Body of pancreas (tissue), 4 donors: ENCODE data around the gene LRIT1. TPM values are rescaled to one million over a fixed set of nuclear protein-coding genes. Genes with fewer than 3 reads are reported as not detected.

Experiments used
- ATAC-seq: fragments of 150-250 bp; one replicate; pipeline ENCODE4 v1.9.1; 2016
- DNase-seq, 4 donors: peaks; one replicate each; pipeline ENCODE4 v3.0.0-alpha.2; 2019
- H3K27ac ChIP-seq, 4 donors: fragments of 200-600 bp; sonication (generic); 1 replicate in 3 of 4; 2 replicates in 1 of 4; pipeline versions ENCODE4 v1.5.1 to v1.6.1; 2016 to 2019; ENCODE audit warnings: mild to moderate bottlenecking in 1 of 4, mixed read lengths in 1 of 4, moderate library complexity in 1 of 4
- H3K27me3 ChIP-seq, 2 donors: fragments of 200-600 bp; sonication (generic); one replicate each; pipeline ENCODE4 v1.6.0; 2016; ENCODE audit warnings: mild to moderate bottlenecking in 1 of 2
- H3K36me3 ChIP-seq, 2 donors: fragments of 200-600 bp; sonication (generic); replicated peaks in 1 of 2; 2 replicates each; pipeline ENCODE4 v1.5.1; 2016; ENCODE audit warnings: low read depth in 2 of 2; ENCODE audit not compliant: insufficient read depth in 1 of 2
- H3K4me1 ChIP-seq: fragments of 200-600 bp; sonication (generic); one replicate; pipeline ENCODE4 v1.6.0; 2016
- H3K4me3 ChIP-seq, 2 donors: fragments of 200-600 bp; sonication (generic); 1 replicate in 1 of 2; 2 replicates in 1 of 2; pipeline ENCODE4 v1.5.1; 2016 to 2019
- H3K9me3 ChIP-seq, 3 donors: fragments of 200-600 bp; sonication (generic); 1 replicate in 2 of 3; 2 replicates in 1 of 3; pipeline ENCODE4 v1.5.1; 2016
- POLR2A ChIP-seq, 3 donors: fragments of 450-650 bp; IDR thresholded peaks; one replicate each; pipeline ENCODE4 v1.6.1; 2016; ENCODE audit warnings: antibody characterized with exemption in 3 of 3, mild to moderate bottlenecking in 2 of 3
- WGBS, 2 donors: methylation state at CpG; one replicate each; pipeline ENCODE4 v1.1.5; 2017; 5-methylcytosine and 5-hydroxymethylcytosine counted together
- intact Hi-C: fragments of 100-400 bp; cut with DNase I; formaldehyde crosslinking; loops from one replicate; pipeline ENCODE4 v1.15.1; 2023
- total RNA-seq, 2 donors: library from RNA; depleted of rRNA; stranded (reverse); fragments of >200 nt; gene quantifications; one replicate each; pipeline ENCODE4 v1.1.0, GENCODE V29; 2016
- TF ChIP-seq, protein P1 (sequence below), 7 experiments: fragments of 450-650 bp in 4 of 7; fragments of 200-600 bp in 3 of 7; sonication (generic) in 3 of 7; IDR thresholded peaks; one replicate each; pipeline ENCODE4 v1.5.1; 2016 to 2019; ENCODE audit warnings: antibody characterized with exemption in 7 of 7

The LRIT1 gene, protein sequence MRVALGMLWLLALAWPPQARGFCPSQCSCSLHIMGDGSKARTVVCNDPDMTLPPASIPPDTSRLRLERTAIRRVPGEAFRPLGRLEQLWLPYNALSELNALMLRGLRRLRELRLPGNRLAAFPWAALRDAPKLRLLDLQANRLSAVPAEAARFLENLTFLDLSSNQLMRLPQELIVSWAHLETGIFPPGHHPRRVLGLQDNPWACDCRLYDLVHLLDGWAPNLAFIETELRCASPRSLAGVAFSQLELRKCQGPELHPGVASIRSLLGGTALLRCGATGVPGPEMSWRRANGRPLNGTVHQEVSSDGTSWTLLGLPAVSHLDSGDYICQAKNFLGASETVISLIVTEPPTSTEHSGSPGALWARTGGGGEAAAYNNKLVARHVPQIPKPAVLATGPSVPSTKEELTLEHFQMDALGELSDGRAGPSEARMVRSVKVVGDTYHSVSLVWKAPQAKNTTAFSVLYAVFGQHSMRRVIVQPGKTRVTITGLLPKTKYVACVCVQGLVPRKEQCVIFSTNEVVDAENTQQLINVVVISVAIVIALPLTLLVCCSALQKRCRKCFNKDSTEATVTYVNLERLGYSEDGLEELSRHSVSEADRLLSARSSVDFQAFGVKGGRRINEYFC
- total RNA-seq: not detected

DNA sequence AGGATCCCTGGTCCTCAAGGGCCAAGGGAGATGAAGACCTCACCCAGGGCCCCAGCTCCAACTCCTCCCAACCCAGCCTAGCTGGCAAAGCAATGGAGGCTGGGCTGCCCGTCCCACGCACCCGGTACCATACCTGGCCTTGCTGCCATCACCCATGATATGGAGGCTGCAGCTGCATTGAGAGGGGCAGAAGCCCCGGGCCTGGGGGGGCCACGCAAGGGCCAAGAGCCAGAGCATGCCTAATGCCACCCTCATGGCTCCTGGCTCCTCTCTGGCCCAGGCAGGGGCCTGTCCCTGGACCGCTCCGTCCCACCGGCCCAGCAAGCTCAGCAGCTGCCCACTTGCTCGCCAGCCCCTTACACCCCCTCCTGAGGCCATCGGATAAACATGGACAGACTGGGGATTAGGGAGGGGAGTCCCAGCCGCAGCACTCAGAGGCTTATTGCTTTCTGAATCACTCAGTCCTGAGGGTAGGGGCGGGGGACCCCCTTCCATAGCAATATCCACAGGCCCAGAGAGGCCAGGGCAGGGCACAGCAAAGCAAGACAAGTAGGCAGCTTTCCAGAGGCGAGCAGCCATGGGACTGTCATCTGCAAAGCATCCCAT lies at the start of gene LRIT1:
LRIT1 (minus strand) TSS at position 362 of the 606 bp plus-strand sequence; CDS start at position 255, 107 bp downstream.
- DNase-seq (no peak), ATAC-seq (no peak)
- H3K4me3 ChIP-seq: no peak within 1 kb of the TSS
- no peak within 1 kb of the TSS for H3K27ac ChIP-seq
- H3K9me3 ChIP-seq: no peaks in the 10 kb centered on the region
- TF ChIP-seq, protein P1, sequence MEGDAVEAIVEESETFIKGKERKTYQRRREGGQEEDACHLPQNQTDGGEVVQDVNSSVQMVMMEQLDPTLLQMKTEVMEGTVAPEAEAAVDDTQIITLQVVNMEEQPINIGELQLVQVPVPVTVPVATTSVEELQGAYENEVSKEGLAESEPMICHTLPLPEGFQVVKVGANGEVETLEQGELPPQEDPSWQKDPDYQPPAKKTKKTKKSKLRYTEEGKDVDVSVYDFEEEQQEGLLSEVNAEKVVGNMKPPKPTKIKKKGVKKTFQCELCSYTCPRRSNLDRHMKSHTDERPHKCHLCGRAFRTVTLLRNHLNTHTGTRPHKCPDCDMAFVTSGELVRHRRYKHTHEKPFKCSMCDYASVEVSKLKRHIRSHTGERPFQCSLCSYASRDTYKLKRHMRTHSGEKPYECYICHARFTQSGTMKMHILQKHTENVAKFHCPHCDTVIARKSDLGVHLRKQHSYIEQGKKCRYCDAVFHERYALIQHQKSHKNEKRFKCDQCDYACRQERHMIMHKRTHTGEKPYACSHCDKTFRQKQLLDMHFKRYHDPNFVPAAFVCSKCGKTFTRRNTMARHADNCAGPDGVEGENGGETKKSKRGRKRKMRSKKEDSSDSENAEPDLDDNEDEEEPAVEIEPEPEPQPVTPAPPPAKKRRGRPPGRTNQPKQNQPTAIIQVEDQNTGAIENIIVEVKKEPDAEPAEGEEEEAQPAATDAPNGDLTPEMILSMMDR (IDR thresholded peaks at IDR 0.05): no peak
- TF ChIP-seq POLR2A (IDR thresholded peaks at IDR 0.05): no peak
- intact Hi-C loops: no loop called here
- H3K36me3 ChIP-seq: no peaks in the 10 kb centered on the region
- H3K27me3 ChIP-seq: peaks cover 0 to 6% of the 10 kb centered on the region in 2 donors
- H3K4me1 ChIP-seq: no peaks in the 10 kb centered on the region
- 86 to 89% methylated on average over 7 of the region's 13 CpGs for WGBS, 2 donors

DNA sequence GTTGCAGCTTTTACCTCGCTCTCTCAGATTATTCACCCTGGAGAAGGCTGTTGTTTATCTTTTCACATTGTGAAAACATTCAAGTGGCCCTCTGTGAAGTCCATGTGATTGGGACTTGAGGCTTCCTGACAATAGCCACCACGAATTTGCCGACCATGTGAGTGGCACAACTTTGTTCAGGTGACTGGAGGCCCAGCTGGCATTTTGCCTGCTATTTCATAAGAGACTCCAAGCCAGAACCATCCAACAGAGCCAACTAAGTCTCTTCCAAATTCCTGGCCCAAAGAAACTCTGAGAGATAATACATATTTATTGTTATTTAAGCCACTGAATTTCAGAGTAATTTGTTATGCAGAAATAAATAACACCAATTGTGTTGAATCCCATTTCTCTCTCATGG lies 48.9 kb upstream of the LRIT1 start:
- Histone ChIP-seq H3K27ac (no peak overlapping the region), H3K4me3 (no peak overlapping the region), H3K4me1 (peaks cover 6% of the 10 kb centered on the region), H3K27me3 (no peaks in the 10 kb centered on the region), H3K36me3 (no peaks in the 10 kb centered on the region), H3K9me3 (no peaks in the 10 kb centered on the region)
- DNase-seq (peak; percentile 11 to 38 (median 27)), ATAC-seq (no peak)
- no peak for TF ChIP-seq POLR2A (IDR thresholded peaks at IDR 0.05)
- TF ChIP-seq, protein P1 (IDR thresholded peaks at IDR 0.05): no peak
- intact Hi-C loops: no loop called here
- 40 to 57% methylated on average over 3 of the region's 3 CpGs for WGBS, 2 donors

DNA sequence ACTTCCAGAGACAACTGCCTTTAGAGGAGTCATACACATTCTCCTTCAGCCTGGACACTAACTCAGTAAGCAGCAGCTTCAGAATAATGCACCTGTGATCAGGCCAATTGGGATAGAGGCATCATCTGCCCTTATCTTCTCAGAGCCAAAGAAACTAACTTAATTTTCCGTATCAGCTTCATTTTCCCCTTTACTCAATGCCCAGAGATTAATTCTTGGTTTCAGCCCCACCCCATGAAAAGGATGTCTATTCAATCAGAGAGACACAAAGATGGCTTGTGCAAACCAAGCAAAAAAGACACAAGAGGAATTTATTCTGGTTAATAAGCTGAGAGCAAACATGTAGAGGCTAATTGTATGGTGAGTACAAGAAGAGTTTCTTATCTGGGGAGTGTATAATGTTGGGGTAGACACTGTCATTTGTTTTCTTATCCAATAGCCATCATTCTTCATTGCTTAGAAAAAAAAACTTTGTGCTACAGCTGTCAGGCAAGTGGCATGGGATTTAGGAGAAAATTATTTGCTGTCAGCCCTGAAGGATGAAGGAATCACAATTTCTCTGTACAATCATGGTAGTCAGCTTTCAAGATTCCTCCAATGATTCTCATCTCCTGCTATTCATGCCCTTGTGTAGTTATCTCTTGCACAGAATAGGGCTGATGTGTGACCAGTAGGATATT lies 48.3 kb upstream of the LRIT1 start:
- peaks cover 6% of the 10 kb centered on the region for H3K4me1 ChIP-seq
- no peaks in the 10 kb centered on the region for H3K36me3 ChIP-seq
- H3K9me3 ChIP-seq: no peaks in the 10 kb centered on the region
- H3K4me3 ChIP-seq: no peak overlapping the region
- no peak for TF ChIP-seq POLR2A (IDR thresholded peaks at IDR 0.05)
- TF ChIP-seq, protein P1 (IDR thresholded peaks at IDR 0.05): no peak
- no peak for ATAC-seq
- H3K27me3 ChIP-seq: no peaks in the 10 kb centered on the region
- H3K27ac ChIP-seq: no peak overlapping the region
- 91 to 93% methylated on average over 1 of the region's 1 CpG for WGBS, 2 donors
- no peak for DNase-seq
- intact Hi-C loops: no loop called here

DNA sequence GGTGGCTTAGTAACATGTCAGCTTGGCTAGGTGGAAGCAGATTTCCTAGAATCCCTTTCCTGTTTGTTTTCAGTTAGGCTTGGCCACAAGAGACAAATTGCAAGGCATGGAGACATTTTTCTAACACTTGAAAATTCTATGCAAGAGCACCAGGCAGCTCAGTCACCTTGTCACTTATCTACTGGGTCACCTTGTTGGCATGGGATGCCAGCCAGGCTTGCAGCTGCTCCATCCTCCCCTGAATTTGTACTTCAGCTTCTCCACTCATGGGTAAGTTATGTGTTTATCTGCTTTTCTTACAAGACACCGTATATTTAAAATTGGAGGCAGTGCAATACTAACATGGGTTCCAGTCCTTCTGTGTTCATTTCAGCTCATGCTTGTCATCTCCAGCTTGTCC lies 46.8 kb upstream of the LRIT1 start:
- intact Hi-C loops: no loop called here
- peaks cover 6% of the 10 kb centered on the region for H3K4me1 ChIP-seq
- ATAC-seq (peak; percentile 78), DNase-seq (peak; percentile 65 to 86 (median 74))
- whole genome bisulfite sequencing, 2 donors: 29 to 60% methylated on average over 1 of the region's 1 CpG
- no peak overlapping the region for H3K4me3 ChIP-seq
- H3K9me3 ChIP-seq: no peaks in the 10 kb centered on the region
- H3K27ac ChIP-seq: no peak overlapping the region
- H3K27me3 ChIP-seq: no peaks in the 10 kb centered on the region
- H3K36me3 ChIP-seq: no peaks in the 10 kb centered on the region
- TF ChIP-seq POLR2A (IDR thresholded peaks at IDR 0.05): no peak
- TF ChIP-seq, protein P1 (IDR thresholded peaks at IDR 0.05): no peak
